A673 (cell line): ENCODE measurements around the gene CNPPD1.

Experiments used
- EZH2 ChIP-seq: fragments of 200-600 bp; sonication (generic); IDR thresholded peaks from 2 replicates; pipeline ENCODE4 v1.6.1; 2017; ENCODE audit warnings: borderline replicate concordance, low read depth, mild to moderate bottlenecking, mixed read lengths, antibody characterized with exemption, low read length; ENCODE audit not compliant: poor library complexity, severe bottlenecking
- TF ChIP-seq, protein P1 (sequence below): fragments of 300-800, 200-600 bp; sonication (generic); conservative IDR thresholded peaks from 2 replicates; pipeline ENCODE4 v1.5.1; 2017; ENCODE audit warnings: low read depth, mild to moderate bottlenecking, antibody characterized with exemption, low read length, moderate library complexity, mixed read lengths

- TF ChIP-seq EZH2 = no peak
- TF ChIP-seq, protein P1, sequence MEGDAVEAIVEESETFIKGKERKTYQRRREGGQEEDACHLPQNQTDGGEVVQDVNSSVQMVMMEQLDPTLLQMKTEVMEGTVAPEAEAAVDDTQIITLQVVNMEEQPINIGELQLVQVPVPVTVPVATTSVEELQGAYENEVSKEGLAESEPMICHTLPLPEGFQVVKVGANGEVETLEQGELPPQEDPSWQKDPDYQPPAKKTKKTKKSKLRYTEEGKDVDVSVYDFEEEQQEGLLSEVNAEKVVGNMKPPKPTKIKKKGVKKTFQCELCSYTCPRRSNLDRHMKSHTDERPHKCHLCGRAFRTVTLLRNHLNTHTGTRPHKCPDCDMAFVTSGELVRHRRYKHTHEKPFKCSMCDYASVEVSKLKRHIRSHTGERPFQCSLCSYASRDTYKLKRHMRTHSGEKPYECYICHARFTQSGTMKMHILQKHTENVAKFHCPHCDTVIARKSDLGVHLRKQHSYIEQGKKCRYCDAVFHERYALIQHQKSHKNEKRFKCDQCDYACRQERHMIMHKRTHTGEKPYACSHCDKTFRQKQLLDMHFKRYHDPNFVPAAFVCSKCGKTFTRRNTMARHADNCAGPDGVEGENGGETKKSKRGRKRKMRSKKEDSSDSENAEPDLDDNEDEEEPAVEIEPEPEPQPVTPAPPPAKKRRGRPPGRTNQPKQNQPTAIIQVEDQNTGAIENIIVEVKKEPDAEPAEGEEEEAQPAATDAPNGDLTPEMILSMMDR = no peak
These were observed 36.9 kb upstream of the CNPPD1 start for GRCh38 chr2:219213486-219214071.
